ENCODE measurements around the gene PDLIM5. TPM values are rescaled to one million over a fixed set of nuclear protein-coding genes. Genes with fewer than 3 reads are reported as not detected.
"Not testable (repeated sequence)": the region's sequence is repeated elsewhere in the genome, so short reads cannot be mapped to it uniquely, and the experiment has no call there.

Gene PDLIM5
- total RNA-seq (ENCODE audit: low replicate concordance) = 84.3 and 124 TPM in 2 replicates

GRCh38 chr4:94451695-94452475 lies at the start of gene PDLIM5:
Gene PDLIM5 (plus strand): TSS chr4:94451942. CDS start chr4:94455289, 3,347 bp downstream.
- peak; percentile 82 for DNase-seq (ENCODE audit: low read depth)
- H3K4me3 ChIP-seq (ENCODE audit: low read depth, low read length) = peak within 1 kb of the TSS; percentile 81
- peak; percentile 7 for TF ChIP-seq CTCF (IDR thresholded peaks at IDR 0.05; ENCODE audit: insufficient read depth, low read length)

- not testable (repeated sequence) for H3K4me3 ChIP-seq (ENCODE audit: low read depth, low read length); DNase-seq (ENCODE audit: low read depth)
These were observed 49.3 kb upstream of the PDLIM5 start for GRCh38 chr4:94402439-94402838.

- DNase-seq (ENCODE audit: low read depth) = peak; percentile 41
- no peak overlapping the region for H3K4me3 ChIP-seq (ENCODE audit: low read depth, low read length)
- no peak for TF ChIP-seq CTCF (IDR thresholded peaks at IDR 0.05; ENCODE audit: insufficient read depth, low read length)
These were observed 48.0 kb upstream of the PDLIM5 start for GRCh38 chr4:94403751-94404150.

GRCh38 chr4:94406668-94407437 lies 44.9 kb upstream of the PDLIM5 start:
- TF ChIP-seq CTCF (IDR thresholded peaks at IDR 0.05; ENCODE audit: insufficient read depth, low read length) = peak; percentile 89
- H3K4me3 ChIP-seq (ENCODE audit: low read depth, low read length) = no peak overlapping the region
- DNase-seq (ENCODE audit: low read depth) = peak; percentile 96

GRCh38 chr4:94407846-94408245 lies 43.9 kb upstream of the PDLIM5 start:
- H3K4me3 ChIP-seq (ENCODE audit: low read depth, low read length) = no peak overlapping the region
- DNase-seq (ENCODE audit: low read depth) = peak; percentile 66
- TF ChIP-seq CTCF (IDR thresholded peaks at IDR 0.05; ENCODE audit: insufficient read depth, low read length) = no peak

GRCh38 chr4:94408549-94409374 lies 43.0 kb upstream of the PDLIM5 start:
- DNase-seq (ENCODE audit: low read depth) = peak; percentile 48
- no peak for TF ChIP-seq CTCF (IDR thresholded peaks at IDR 0.05; ENCODE audit: insufficient read depth, low read length)

GRCh38 chr4:94409375-94409679 lies 42.4 kb upstream of the PDLIM5 start:
- no peak for DNase-seq (ENCODE audit: low read depth)
- H3K4me3 ChIP-seq (ENCODE audit: low read depth, low read length) = no peak overlapping the region
- no peak for TF ChIP-seq CTCF (IDR thresholded peaks at IDR 0.05; ENCODE audit: insufficient read depth, low read length)

More at GRCh38 chr4:94408549-94409374, 43.0 kb upstream of the PDLIM5 start:
- H3K4me3 ChIP-seq (ENCODE audit: low read depth, low read length) = no peak overlapping the region
